Activated T-cell treated with anti-CD3 and anti-CD28 coated beads for 48 hours (primary cell): Measurements from ENCODE around the gene C9orf152.

Experiments used
- DNase-seq: peaks from one replicate; pipeline ENCODE4 v3.0.0-alpha.2; 2020; ENCODE audit warnings: low read depth

The C9orf152 gene

GRCh38 chr9:110180511-110181434, 27.2 kb downstream of the C9orf152 start:
- no peak for DNase-seq

DNA sequence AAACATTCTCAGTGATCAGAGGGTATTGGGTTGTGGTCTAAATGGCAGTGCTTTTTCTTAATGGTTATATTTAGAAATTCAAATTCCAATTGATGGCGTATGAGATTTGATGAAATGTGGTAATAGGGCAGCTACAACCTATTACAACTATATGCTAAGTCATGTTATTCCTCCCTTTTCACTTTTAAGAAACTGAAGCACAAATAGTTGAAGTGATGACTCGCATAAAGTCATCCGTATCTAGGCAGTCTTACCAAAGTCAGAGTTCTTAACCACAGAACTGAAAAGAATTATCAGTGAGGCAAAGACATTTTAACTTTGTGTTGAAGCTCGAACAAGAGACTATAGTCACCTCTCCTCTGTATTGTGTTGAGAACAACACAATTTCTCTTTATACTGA, 28.2 kb downstream of the C9orf152 start:
- no peak for DNase-seq

GRCh38 chr9:110178281-110178680, 29.7 kb downstream of the C9orf152 start:
- no peak for DNase-seq

DNA sequence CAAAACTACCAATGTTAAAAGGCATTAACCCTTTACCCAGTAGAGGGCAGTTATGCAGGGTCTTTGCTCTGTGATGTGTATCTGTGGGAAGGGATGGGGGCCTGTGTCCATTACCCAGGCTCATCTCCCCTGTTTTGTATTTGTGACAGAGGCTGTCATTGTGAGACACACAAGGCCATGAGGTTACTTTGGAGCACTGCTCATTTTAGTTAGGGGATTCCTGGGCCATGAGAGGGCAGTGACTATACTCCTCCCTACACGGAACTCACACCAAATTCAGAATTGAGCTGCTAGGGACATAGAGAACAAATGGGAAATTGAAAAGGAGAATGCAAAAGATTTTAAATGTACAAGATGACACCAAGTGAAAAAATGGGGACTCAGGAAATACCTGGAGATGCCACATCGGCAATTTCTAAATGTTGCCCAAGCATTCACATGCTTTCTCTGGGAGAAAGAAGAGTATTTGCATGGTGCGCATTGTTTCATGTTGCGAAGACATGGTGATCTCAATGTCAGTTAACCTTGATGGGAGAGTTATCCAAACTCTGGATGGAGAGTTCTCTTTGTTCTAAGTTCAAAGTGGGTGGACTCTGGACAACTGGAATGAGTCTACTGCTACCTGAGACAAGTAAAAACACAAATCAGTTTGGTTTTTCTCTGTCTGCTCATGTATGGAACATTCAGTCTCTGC, 32.5 kb downstream of the C9orf152 start:
- no peak for DNase-seq

- DNase-seq = no peak
Measured at GRCh38 chr9:110173322-110173642, 34.7 kb downstream of the C9orf152 start.

GRCh38 chr9:110170357-110171257, 37.4 kb downstream of the C9orf152 start:
- no peak for DNase-seq

- no peak for DNase-seq
Measured at GRCh38 chr9:110168486-110168885, 39.5 kb downstream of the C9orf152 start.

DNA sequence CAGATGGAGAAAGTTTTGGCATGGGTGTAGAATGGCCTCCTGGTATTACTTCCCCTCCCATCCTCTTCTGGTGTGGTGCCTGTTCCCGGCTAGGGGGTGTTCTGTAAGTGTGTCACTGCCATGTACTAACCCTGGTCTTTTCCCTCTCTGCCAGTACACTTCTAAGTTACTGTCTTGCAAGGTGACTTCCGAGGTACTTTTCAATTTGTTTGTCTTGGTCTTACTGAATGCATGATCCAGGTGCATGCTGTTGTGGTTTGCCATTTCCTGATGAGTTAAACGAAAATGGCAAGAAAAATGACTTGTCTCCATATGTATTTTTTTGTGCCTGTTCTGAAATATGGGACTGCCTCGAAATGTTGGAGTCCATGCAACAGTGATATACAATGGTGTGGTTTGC, 46.0 kb downstream of the C9orf152 start:
- DNase-seq = no peak

- DNase-seq = no peak
Measured at GRCh38 chr9:110160685-110161084, 47.3 kb downstream of the C9orf152 start.

DNA sequence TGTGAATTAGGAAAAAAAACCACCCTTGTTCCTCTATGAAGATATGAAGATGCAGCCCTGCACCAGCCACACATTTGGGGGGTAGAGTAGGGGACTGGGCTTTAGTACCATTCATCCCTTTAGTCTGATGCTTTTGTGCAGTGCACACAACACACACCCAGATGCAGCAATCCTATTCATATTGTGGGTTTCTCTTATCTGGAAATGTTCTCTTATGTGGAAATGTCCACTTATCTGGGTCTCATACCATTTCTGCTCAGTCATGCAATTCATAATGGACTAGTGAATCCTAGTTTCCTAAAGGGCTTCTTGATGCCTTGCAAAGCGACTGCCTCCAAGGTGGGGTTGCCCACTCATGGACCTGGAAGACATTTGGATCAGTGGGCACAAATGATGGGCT, 47.8 kb downstream of the C9orf152 start:
- DNase-seq = no peak

- no peak for DNase-seq
Measured at GRCh38 chr9:110157823-110158664, 49.9 kb downstream of the C9orf152 start.

DNA sequence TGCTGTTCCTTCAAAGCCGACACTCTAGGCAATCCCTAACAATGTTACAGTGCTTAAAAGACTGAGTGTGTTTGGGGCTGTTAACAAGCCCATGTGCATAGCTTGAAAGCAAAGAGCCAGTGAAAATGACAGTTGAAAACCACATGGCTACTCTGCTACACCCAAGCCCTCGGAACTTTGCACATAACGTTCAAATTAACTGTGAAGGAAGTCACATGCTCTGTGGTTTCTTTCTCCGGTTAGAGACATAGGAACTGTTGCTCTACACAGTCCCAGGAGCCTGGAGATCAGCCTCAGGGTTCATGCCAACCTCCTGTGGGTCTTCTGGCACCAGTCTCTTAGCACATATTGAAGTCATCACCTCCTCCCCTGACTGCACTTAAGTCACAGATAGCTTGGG, 51.1 kb downstream of the C9orf152 start:
- no peak for DNase-seq

DNA sequence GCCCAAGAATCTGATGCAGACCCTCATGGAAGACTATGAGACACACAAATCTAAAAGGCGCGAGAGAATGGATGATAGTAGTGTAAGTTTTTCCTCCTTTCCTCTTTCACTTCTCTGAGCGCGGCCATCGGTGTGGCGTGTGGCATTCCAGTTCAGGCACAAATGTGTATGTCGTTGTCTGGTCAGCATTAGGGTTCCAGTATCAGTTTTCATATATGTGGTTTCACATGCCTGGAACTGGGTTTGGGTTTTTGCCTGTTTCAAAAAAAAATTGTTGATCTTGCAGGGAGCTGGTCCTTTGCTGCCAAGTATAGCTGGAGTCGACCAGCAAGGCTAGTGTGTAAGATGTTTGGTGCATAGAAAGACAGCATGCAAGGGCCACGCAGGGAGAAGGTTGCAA, 51.5 kb downstream of the C9orf152 start:
- DNase-seq = no peak

- no peak for DNase-seq
Measured at GRCh38 chr9:110155751-110156150, 52.2 kb downstream of the C9orf152 start.

DNA sequence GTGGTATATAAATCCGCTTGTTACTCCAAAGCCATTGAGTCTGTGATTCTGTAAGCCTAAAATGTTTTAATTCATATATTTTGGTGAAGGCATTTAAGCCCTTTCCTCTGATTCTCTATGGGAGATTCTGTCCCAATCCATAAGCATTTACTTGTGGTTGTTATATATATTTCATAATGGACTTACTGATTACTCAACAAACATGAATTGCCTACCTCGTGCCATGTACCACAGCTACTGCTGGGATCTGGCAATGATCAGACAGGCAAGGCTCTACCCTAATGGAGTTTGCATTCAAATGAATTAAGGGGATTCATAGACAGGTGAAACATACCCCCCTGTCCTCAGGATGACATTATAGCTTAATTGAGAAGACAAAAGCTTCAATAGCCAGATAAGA, 54.5 kb downstream of the C9orf152 start:
- no peak for DNase-seq

GRCh38 chr9:110152704-110153374, 55.1 kb downstream of the C9orf152 start:
- DNase-seq = no peak
